NCI-H748 (cell line): ENCODE measurements around the gene CSRNP3.

Experiments
- DNase-seq: peaks from one replicate; lab custom pipeline; 2025; ENCODE audit not compliant: unreplicated experiment; lab: John Stamatoyannopoulos, UW

The CSRNP3 gene, protein sequence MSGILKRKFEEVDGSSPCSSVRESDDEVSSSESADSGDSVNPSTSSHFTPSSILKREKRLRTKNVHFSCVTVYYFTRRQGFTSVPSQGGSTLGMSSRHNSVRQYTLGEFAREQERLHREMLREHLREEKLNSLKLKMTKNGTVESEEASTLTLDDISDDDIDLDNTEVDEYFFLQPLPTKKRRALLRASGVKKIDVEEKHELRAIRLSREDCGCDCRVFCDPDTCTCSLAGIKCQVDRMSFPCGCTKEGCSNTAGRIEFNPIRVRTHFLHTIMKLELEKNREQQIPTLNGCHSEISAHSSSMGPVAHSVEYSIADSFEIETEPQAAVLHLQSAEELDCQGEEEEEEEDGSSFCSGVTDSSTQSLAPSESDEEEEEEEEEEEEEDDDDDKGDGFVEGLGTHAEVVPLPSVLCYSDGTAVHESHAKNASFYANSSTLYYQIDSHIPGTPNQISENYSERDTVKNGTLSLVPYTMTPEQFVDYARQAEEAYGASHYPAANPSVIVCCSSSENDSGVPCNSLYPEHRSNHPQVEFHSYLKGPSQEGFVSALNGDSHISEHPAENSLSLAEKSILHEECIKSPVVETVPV

DNA sequence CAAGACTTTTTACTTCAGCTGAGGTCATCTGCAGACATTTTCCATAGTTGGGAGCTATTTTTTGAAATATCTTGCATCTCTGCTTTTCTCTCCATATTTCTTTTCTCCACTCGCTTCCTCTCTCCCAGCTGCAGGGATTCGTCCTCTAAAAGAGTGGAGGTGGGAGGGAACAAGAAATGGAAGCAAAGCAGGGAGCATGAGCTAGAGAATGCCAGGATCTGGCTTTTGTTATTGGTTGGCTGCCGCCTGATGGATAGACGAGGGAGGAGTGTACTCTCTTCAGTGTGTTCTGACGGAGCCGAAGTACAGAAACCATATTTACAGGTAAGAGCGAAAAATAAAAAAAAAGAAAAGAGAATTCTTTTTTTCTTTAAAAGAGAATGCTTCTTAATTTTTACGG is at the start of gene CSRNP3:
CSRNP3 (plus strand) TSS at position 282 of the 400 bp plus-strand sequence. CDS start 125,368 bp downstream, outside the sequence.
- peak; percentile 96 for DNase-seq

GRCh38 chr2:165420231-165420630 is 49.3 kb upstream of the CSRNP3 start:
- no peak for DNase-seq

GRCh38 chr2:165423081-165423480 is 46.4 kb upstream of the CSRNP3 start:
- DNase-seq: no peak

GRCh38 chr2:165425556-165425955 is 43.9 kb upstream of the CSRNP3 start:
- no peak for DNase-seq

DNA sequence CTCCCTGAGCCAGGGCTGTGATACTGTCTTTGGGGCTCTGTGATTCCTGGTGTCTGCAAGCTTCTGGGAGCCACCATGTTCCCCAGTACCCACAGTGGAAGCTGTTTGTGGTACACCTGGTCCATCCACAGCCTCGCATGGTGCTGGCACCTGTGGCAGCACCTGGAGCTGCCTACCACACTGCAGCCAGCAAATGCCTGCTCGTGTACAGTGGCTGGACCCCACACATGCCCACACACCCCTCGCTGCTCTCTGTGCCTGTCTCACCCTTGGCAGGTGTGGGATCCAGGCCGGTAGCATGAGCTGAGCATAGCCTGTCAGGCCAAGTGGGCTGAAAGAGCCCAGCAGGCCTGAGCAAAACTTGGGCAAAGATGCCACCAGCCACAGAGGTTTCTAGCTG is 41.8 kb upstream of the CSRNP3 start:
- no peak for DNase-seq

DNA sequence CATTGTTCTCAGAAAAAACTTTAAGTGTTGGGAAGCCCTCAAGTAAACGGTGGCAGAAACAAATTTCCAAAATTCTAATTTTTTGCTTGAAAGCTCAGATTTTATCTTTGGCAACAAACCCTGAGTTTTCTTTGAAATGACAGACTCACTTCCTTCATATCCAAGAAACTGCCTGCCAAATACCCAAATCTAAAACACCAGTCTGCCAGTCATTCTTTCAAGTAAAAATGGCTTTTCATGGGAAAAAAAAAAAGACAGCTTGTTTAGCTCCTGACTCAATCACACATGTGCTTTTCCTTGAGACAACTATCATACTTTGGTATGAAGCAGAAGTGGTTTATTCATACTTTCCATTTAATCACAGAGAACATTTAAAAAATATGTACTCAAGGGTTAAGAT is 40.6 kb upstream of the CSRNP3 start:
- no peak for DNase-seq

- no peak for DNase-seq
Observed at GRCh38 chr2:165431014-165431413, 38.5 kb upstream of the CSRNP3 start.

- DNase-seq: no peak
Observed at GRCh38 chr2:165432234-165432966, 37.1 kb upstream of the CSRNP3 start.

DNA sequence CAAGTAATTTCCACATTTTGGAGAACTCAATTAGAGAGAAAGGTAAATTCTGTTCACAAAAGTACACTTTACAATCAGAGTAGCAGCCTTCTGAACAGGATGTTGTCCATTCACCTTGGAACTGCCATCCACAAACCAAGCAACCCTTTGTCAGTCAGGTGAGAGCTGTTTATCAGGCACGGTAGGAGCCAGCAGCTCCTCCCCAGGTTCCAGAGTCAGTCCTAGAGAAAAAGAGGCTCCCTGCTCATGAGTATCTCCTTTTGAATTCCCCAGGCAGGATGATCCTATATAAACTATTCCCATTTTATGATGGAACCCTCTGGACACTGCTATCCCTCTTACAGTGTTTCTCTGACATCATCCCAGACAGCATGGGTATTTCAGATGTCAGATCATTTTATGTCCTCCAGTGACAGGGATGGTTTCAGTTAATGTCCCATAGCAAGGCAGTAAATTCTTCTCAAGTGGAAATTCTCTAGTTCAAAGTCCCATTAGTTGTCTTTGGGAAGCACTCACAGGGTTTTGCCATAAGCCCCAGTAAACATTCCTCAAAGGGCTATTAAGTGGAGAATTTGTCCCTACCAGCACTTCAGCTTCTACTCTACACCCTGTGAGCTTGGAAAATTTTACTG is 34.5 kb upstream of the CSRNP3 start:
- DNase-seq: no peak

DNA sequence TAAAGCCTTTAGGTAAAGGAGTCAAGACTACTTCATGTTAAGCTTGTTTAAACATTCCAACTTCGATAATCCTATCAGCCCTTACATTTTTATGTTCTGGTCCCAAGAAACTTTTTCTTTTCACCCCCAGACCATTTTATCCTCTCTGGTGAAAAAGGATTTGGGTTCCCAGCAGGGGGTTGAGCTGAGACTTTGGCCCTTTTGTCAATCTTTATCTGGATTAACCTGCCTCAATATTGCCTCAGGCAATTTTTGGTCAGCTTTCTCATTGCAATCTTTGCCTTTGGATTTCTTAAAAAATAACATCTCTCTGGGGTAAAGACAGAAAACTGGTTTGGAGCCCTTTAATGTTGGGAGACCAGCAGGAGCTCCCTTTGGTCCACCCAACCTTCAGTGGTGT is 33.9 kb upstream of the CSRNP3 start:
- no peak for DNase-seq

GRCh38 chr2:165436559-165436958 is 32.9 kb upstream of the CSRNP3 start:
- no peak for DNase-seq

- peak; percentile 69 for DNase-seq
Observed at GRCh38 chr2:165440367-165440766, 29.1 kb upstream of the CSRNP3 start.

GRCh38 chr2:165443511-165443910 is 26.0 kb upstream of the CSRNP3 start:
- DNase-seq: peak; percentile 40

- DNase-seq: no peak
Observed at GRCh38 chr2:165448406-165448805, 21.1 kb upstream of the CSRNP3 start.

GRCh38 chr2:165450156-165450555 is 19.3 kb upstream of the CSRNP3 start:
- peak; percentile 39 for DNase-seq

GRCh38 chr2:165452327-165452726 is 17.2 kb upstream of the CSRNP3 start:
- no peak for DNase-seq

DNA sequence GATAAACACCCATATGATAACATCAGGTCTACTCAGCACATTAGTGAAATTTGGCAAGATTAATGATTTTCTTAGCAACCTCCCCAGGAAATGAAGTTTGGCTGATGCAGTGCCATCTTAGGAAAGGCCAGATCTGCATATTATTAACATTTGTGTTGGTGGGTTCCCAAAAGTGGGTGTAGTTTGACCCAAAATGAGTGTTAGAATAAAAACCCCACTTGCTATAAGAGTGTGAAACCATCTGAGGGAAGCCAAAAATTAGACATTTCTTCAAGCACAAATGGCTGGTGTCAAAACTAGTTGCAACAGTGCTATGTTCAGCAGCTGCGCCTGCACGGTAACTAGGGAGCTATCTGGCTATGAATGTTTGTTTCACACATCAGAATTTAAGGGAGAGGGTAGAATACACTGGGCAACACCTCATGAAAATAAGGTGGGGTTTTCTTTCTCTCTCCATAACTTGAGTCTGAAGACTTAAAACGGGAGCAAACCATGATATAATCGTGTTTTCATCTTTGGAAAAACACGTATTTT is 15.9 kb upstream of the CSRNP3 start:
- no peak for DNase-seq

DNA sequence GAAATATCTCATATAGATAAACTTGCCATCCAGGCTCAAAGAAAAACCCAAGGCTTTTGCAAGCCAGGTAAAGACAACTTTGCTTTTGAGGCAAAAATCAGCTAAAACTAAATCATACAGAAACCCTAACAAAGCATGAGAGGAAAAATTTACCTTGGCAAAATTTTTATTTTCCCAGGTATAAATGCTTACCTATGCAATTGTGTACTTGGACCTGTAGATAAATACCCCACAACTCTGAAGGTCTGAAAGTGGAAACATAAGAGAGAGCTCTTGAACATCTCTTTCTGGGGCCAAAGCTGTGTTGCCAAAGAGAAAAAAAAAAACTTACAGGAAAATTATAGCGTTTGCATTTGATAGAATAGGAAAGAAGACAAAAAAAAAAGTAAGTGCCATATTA is 14.6 kb upstream of the CSRNP3 start:
- no peak for DNase-seq

DNA sequence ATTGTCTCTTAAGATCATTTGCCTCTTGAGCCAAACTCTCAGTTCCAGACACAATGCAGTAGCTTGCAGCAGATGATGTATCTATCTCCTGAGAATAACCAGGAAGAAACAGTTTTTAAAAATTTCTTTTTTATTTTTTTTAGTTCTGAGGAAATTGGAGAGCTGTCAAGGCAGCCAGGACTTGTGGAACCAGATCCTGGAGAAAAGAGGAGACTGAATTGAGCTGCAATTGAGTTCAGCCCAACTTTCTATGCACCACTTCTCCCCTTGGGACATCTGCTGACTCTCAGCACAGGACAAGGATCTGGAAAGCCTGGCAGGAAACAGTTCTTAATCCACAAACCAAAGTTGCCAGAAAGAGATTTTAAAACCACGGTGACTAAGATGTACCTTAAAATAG is 13.5 kb upstream of the CSRNP3 start:
- DNase-seq: no peak

DNA sequence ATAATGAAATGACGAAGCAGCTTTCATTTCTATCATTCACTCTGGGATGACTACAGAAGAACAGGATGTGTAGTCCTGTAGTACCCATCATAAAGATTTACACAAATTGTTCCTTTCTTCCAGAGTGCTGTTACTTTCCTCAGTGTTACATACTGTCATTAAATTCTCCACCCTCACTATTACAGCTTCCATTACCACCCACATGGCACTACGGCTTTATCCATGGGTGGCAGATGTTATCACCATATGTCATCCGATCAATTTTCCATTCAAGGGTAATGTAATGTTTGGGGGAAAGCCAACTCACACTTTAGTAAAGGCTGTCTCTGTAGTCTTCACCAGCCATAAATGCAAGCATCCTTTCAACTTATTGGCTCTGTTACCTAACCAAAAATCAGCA is 7.1 kb upstream of the CSRNP3 start:
- peak; percentile 94 for DNase-seq

DNA sequence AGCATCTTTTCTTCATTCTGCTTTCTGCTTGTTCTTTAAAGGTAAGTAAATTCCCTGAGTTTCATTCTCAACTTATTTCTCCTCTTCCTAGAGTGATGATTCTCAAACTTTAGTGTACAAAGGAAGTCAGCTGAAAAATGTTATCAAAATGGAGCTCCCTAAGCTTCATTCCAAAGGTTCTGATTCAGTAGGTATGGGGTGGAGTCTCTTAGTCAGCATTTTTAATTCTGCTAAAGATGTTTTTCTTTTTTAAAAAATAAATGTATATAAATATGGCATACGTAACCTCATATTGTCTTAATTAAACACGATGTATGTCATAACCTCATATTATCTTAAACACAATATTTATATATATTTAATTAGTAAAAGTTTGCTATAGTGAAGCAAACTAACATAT is 3.1 kb upstream of the CSRNP3 start:
- no peak for DNase-seq
